Type B pancreatic cell (in vitro differentiated cells): ENCODE data around the gene STEEP1. TPM values are rescaled to one million over a fixed set of nuclear protein-coding genes. Genes with fewer than 3 reads are reported as not detected.

Experiments
- DNase-seq: peaks from one replicate; pipeline ENCODE4 v3.0.0; 2021; ENCODE audit warnings: mixed read lengths; ENCODE audit not compliant: unreplicated experiment; ENCODE audit errors: extremely low spot score
- H3K27ac Mint-ChIP-seq: 2 replicates; pipeline ENCODE4 v1.8.0; 2021; ENCODE audit warnings: mild to moderate bottlenecking, mixed read lengths
- H3K27me3 Mint-ChIP-seq: 2 replicates; pipeline ENCODE4 v1.8.0; 2021; ENCODE audit warnings: mixed read lengths
- H3K36me3 Mint-ChIP-seq: 2 replicates; pipeline ENCODE4 v1.8.0; 2021; ENCODE audit warnings: mixed read lengths
- H3K4me1 Mint-ChIP-seq: one replicate; pipeline ENCODE4 v1.8.0; 2021; ENCODE audit warnings: mixed read lengths; ENCODE audit not compliant: unreplicated experiment
- H3K4me3 Mint-ChIP-seq: 2 replicates; pipeline ENCODE4 v1.8.0; 2021; ENCODE audit warnings: mild to moderate bottlenecking, mixed read lengths
- H3K9me3 Mint-ChIP-seq: 2 replicates; pipeline ENCODE4 v1.8.0; 2021; ENCODE audit warnings: mixed read lengths
- total RNA-seq: library from RNA; stranded (reverse); gene quantifications from 2 replicates; pipeline ENCODE4 v1.2.1, GENCODE V29; 2021; ENCODE audit warnings: low replicate concordance
- TF ChIP-seq, protein P1 (sequence below): fragments of 200-600 bp; sonication (generic); conservative IDR thresholded peaks from 2 replicates; pipeline ENCODE4 v1.5.0; 2021; ENCODE audit warnings: antibody characterized with exemption, mild to moderate bottlenecking

Gene STEEP1
- total RNA-seq, 1 donor from 2014 or later = 23.0 TPM

DNA sequence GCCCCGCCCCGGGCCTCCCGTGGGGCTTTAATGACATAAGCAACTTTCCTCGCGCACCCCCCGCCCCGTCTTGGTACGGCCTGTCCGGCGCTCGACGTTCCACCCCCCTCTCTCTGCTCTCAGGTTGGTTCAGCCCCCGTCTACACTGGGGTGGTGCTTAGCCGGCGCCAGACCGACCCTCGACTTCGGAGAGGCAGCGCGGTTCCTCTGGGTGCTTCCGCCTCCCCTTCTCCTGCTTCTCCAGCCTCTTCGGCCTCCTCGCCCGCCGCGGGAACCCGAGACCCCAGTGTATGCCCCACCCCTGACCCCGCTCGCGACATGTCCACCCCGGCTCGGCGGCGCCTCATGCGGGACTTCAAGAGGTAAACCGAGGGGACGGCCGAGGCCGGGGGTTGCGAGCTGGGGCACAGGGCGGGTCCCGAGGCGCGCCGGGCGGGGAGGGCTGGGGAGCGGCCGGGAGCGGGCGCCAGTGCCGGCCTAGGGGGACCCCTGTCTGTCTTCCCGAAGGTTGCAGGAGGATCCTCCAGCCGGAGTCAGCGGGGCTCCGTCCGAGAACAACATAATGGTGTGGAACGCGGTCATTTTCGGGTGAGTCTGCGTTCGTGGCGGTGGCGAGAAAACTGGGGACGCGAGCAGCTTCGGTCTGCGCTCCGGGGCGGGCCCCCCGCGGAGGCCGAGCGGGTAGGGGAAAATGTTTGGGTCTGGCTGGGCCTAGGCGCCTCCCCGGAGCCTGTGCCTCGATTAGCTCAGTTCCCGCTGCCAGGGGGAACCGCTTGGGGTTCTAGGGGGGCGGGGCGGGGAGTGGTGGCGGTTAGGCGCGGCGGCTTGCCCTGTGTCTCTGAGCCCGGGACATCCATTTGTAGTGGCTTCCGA is 9.4 kb upstream of the STEEP1 start, which contains the start of gene UBE2A:
TSS of gene UBE2A (plus strand) at position 170 of the 873 bp plus-strand sequence. CDS start at position 319, 149 bp downstream.
- Mint-ChIP-seq H3K27me3 (no peaks in the 10 kb centered on the region), H3K9me3 (peaks cover 4% of the 10 kb centered on the region), H3K27ac (peak within 1 kb of the TSS; percentile 79), H3K36me3 (no peaks in the 10 kb centered on the region), H3K4me1 (no peaks in the 10 kb centered on the region), H3K4me3 (peak within 1 kb of the TSS; percentile 90)
- TF ChIP-seq, protein P1, sequence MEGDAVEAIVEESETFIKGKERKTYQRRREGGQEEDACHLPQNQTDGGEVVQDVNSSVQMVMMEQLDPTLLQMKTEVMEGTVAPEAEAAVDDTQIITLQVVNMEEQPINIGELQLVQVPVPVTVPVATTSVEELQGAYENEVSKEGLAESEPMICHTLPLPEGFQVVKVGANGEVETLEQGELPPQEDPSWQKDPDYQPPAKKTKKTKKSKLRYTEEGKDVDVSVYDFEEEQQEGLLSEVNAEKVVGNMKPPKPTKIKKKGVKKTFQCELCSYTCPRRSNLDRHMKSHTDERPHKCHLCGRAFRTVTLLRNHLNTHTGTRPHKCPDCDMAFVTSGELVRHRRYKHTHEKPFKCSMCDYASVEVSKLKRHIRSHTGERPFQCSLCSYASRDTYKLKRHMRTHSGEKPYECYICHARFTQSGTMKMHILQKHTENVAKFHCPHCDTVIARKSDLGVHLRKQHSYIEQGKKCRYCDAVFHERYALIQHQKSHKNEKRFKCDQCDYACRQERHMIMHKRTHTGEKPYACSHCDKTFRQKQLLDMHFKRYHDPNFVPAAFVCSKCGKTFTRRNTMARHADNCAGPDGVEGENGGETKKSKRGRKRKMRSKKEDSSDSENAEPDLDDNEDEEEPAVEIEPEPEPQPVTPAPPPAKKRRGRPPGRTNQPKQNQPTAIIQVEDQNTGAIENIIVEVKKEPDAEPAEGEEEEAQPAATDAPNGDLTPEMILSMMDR = peak; percentile 52
- peak; percentile 89 for DNase-seq

DNA sequence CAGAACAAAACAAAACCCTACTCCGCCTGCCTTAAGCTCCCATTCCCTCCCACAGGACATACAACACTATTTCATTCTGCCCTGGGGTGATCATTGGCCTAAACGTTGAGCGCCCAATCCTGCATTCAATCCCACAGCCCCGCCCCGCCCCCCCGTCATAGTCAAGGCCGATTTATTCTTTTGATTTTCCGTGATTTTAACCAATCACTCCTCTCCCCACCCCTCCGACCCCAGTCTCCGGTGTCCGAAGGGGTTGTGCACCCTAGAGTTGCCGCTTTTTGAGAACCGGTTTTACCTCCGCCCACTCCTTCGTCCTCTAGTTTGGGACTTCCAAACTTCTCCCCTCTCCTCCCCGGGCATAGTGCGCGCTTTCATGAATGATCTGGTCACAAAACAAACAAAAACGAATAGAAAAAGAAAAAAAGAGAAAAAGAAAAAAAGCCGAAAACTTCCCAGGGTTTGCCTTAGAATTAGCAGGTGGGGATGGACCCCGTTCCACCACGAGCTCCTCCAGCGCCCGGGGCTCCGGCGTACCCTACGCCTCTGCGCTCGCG is 8.7 kb upstream of the STEEP1 start:
- no peaks in the 10 kb centered on the region for H3K4me1 Mint-ChIP-seq
- peak overlapping the region; percentile 79 for H3K27ac Mint-ChIP-seq
- TF ChIP-seq, protein P1 = no peak
- no peaks in the 10 kb centered on the region for H3K36me3 Mint-ChIP-seq
- no peaks in the 10 kb centered on the region for H3K27me3 Mint-ChIP-seq
- H3K9me3 Mint-ChIP-seq = peaks cover 4% of the 10 kb centered on the region
- no peak for DNase-seq
- peak overlapping the region; percentile 90 for H3K4me3 Mint-ChIP-seq

DNA sequence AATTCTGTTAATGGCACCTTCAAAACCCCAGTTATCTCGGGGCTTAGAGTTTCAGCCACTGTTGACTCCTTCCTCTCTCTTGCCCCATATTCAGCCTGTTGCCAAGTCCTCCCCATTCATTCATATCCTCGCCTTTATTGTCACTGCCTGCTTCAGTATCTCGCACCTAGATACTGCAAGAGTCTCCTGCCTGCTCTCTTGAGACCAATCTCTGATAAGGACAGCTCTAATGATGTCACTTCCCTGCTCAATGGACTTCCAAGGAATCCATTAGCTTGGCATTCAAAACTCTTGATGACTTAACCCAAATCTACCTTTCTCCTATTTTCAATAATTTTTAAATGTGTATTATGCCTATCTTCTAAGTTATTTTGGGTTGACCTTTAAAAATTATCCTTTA is 8.0 kb upstream of the STEEP1 start:
- H3K36me3 Mint-ChIP-seq = no peaks in the 10 kb centered on the region
- peaks cover 4% of the 10 kb centered on the region for H3K9me3 Mint-ChIP-seq
- H3K27ac Mint-ChIP-seq = peak overlapping the region; percentile 79
- no peaks in the 10 kb centered on the region for H3K4me1 Mint-ChIP-seq
- H3K27me3 Mint-ChIP-seq = no peaks in the 10 kb centered on the region
- DNase-seq = no peak
- peak overlapping the region; percentile 90 for H3K4me3 Mint-ChIP-seq
- TF ChIP-seq, protein P1 = no peak

DNA sequence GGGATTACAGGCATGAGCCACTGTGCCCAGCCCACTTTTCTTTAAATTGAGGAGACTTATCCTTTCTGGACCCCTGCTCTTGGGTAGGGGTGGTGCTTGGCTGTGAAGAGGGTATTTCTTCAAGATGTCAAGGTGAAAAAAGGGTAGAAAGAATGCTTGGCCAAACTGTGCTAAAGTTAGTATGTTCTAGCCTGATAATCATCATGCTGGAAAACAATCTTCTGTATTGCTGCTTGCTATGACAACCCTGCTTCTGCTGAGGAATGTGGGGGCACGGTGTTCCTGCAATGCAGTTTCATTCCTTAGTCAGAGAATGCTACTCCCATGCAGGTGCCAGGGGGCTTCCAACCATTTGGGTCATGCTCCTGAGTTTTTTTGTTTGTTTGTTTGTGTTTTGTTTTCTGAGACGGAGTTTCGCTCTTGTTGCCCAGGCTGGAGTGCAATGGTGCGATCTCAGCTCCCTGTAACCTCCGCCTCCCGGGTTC is 5.2 kb upstream of the STEEP1 start:
- H3K27me3 Mint-ChIP-seq = no peaks in the 10 kb centered on the region
- H3K36me3 Mint-ChIP-seq = no peaks in the 10 kb centered on the region
- peaks cover 4% of the 10 kb centered on the region for H3K9me3 Mint-ChIP-seq
- H3K4me3 Mint-ChIP-seq = no peak overlapping the region
- TF ChIP-seq, protein P1 = no peak
- H3K27ac Mint-ChIP-seq = no peak overlapping the region
- H3K4me1 Mint-ChIP-seq = no peaks in the 10 kb centered on the region
- DNase-seq = no peak

DNA sequence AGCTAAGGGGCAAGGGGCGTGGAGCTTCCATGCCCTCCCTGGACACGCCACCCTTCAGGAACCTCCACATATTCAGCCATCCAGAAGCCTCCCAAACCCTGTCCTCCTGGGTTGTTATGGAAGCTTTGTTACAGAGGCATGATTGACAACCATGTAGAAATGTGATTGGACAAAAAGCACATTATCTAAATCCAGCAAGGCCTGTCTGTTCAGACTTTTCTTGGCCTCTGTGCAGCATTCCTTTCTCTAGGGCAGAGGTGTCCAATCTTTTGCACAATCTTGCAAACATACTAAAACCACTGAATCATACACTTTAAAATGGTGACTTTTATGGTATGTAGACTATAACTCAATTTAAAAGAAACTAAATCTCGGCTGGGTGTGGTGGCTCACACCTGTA is 12.7 kb downstream of the STEEP1 start:
- Mint-ChIP-seq H3K27ac (no peak overlapping the region), H3K9me3 (no peaks in the 10 kb centered on the region), H3K4me1 (no peaks in the 10 kb centered on the region), H3K36me3 (peaks cover 8% of the 10 kb centered on the region), H3K27me3 (no peaks in the 10 kb centered on the region), H3K4me3 (no peak overlapping the region)
- TF ChIP-seq, protein P1 = no peak
- no peak for DNase-seq
